Measurements from ENCODE around the gene FBXO10.

The FBXO10 gene

DNA sequence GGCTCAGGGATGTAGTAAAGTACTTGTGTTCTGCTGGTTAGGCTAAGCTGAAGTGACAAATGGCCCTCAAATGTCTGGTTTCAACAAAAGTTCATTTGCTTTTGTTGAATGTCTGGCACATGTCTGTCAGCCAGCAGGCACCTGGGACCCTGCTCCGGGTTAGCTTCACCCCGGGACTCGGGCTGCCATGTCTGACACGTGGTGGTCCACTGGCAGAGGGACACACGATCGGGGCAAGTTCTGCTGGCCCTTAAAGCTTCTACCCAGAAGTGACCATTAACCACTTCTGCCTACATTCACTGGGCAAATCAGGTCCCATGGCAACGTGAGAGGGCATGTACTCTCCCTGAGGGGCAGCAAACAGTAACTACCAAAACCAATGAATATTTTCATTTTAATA lies 66.6 kb downstream of the FBXO10 start:
- Histone ChIP-seq H3K4me1 (ENCODE audit: control insufficient read depth, insufficient read depth, low read length) (no peaks in the 10 kb centered on the region), H3K4me2 (ENCODE audit: low read length) (no peak overlapping the region), H3K36me3 (ENCODE audit: insufficient read depth, low read length) (peaks cover 45% of the 10 kb centered on the region), H3K9ac (ENCODE audit: low read depth, low read length) (no peak overlapping the region), H3K9me3 (replicated peaks; ENCODE audit: low read length) (no peaks in the 10 kb centered on the region), H3K27me3 (ENCODE audit: control insufficient read depth, insufficient read depth, low read length) (no peaks in the 10 kb centered on the region), H3K4me3 (ENCODE audit: low read length) (no peak overlapping the region)

DNA sequence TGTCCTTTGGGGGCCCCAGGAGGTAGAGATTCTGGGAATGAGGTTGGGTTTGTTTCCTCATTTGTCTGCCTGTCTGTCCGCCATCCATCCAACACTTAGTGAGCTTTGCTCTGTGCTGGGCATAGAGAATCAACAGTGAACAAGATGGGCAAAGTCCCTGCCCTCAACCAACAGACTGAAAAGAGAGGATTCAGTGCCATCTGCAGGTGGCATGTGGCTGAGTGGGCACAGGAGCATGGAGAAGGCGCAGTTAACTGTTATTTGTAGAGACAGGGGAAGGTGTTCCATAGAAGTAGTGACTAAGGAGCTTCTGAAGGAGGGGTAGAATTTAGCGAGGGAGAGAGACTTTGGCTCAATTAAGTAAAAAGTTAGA lies 67.4 kb downstream of the FBXO10 start:
- Histone ChIP-seq H3K4me3 (ENCODE audit: low read length) (no peak overlapping the region), H3K4me1 (ENCODE audit: control insufficient read depth, insufficient read depth, low read length) (no peaks in the 10 kb centered on the region), H3K4me2 (ENCODE audit: low read length) (no peak overlapping the region), H3K27me3 (ENCODE audit: control insufficient read depth, insufficient read depth, low read length) (no peaks in the 10 kb centered on the region), H3K9ac (ENCODE audit: low read depth, low read length) (no peak overlapping the region), H3K36me3 (ENCODE audit: insufficient read depth, low read length) (peaks cover 47% of the 10 kb centered on the region), H3K9me3 (replicated peaks; ENCODE audit: low read length) (no peaks in the 10 kb centered on the region)

DNA sequence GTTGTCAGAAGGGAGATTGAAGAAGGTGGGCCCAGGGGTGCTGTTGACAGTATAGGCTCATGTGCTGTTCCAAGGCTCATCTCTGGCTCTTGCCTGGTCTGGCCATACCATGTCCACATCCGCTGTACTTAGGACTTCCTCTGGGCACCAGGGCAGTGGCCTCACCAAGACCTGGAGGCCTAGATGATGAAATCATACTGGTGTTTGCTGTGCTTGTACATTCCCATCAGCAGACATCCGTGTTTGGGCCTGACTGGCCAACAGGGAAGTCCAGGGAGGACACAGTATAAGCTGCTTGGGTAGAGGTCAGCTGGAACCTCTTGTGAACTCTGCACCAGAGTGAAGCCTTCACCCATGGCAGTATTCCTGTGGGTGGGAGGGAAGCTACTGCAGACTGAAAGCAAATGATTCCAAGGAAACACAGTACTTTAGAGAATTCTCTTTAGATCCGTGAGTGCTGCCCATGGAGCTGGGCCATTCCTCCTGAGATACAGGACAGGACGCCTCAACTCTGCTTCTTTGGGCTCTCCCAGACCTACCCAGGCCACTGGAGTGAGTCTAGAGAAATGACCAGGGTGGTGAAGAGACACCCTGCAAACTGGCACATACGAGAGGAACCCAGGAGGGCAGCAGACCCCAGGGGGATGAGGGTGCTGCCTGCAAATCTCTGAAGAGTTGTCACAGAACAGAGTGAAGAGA lies 67.9 kb downstream of the FBXO10 start:
- no peak overlapping the region for H3K4me3 ChIP-seq (ENCODE audit: low read length)
- peaks cover 51% of the 10 kb centered on the region for H3K36me3 ChIP-seq (ENCODE audit: insufficient read depth, low read length)
- no peaks in the 10 kb centered on the region for H3K4me1 ChIP-seq (ENCODE audit: control insufficient read depth, insufficient read depth, low read length)
- H3K4me2 ChIP-seq (ENCODE audit: low read length): no peak overlapping the region
- H3K9me3 ChIP-seq (replicated peaks; ENCODE audit: low read length): no peaks in the 10 kb centered on the region
- no peaks in the 10 kb centered on the region for H3K27me3 ChIP-seq (ENCODE audit: control insufficient read depth, insufficient read depth, low read length)
- no peak overlapping the region for H3K9ac ChIP-seq (ENCODE audit: low read depth, low read length)

DNA sequence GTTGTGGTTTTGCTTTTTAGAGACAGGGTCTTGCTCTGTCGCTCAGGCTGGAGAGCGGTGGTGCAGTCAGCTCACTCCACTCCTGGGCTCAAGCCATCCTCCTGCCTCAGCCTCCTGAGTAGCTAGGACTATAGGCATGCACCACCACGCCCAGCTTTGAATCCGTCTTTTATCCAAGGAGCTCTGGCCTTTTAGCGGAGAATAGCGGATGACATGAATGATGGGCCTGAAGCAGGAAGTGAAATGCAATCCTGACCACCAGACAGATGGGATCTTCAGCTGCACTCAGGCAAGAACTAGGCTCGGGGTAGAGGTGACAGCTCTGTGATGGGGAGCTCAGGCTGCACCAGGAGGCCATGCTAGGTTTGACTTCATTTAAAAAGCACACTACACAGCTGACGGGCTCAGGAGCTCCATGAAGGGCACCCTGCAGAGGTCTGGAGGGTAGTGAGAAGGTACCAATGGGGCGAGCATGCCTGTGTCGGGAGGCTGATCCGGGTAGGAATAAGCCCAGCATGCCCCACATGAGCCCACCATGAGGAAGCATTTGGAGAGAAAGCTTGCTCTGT lies 68.5 kb downstream of the FBXO10 start:
- no peaks in the 10 kb centered on the region for H3K9me3 ChIP-seq (replicated peaks; ENCODE audit: low read length)
- peaks cover 56% of the 10 kb centered on the region for H3K36me3 ChIP-seq (ENCODE audit: insufficient read depth, low read length)
- no peaks in the 10 kb centered on the region for H3K4me1 ChIP-seq (ENCODE audit: control insufficient read depth, insufficient read depth, low read length)
- H3K4me2 ChIP-seq (ENCODE audit: low read length): no peak overlapping the region
- H3K4me3 ChIP-seq (ENCODE audit: low read length): no peak overlapping the region
- H3K9ac ChIP-seq (ENCODE audit: low read depth, low read length): no peak overlapping the region
- H3K27me3 ChIP-seq (ENCODE audit: control insufficient read depth, insufficient read depth, low read length): no peaks in the 10 kb centered on the region

DNA sequence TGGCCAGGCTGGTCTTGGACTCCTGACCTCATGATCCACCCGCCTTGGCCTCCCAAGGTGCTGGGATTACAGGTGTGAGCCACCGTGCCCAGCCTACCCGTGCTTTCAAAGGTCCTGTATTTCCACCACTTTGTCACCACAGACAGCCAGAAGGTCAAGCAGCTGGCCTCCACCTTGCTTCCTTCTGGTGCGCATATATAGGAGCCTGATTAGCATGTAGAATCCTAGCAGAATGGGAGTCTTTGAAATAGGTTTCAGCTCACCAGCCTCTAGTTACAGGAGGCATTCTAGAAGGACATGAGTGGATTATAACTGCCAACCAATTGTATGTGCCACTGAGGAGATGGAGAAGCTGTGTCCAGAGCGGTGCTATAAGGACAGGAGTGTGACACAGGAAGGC lies 71.6 kb downstream of the FBXO10 start:
- Histone ChIP-seq H3K4me2 (ENCODE audit: low read length) (no peak overlapping the region), H3K27me3 (ENCODE audit: control insufficient read depth, insufficient read depth, low read length) (no peaks in the 10 kb centered on the region), H3K4me1 (ENCODE audit: control insufficient read depth, insufficient read depth, low read length) (no peaks in the 10 kb centered on the region), H3K9ac (ENCODE audit: low read depth, low read length) (no peak overlapping the region), H3K4me3 (ENCODE audit: low read length) (no peak overlapping the region), H3K9me3 (replicated peaks; ENCODE audit: low read length) (no peaks in the 10 kb centered on the region), H3K36me3 (ENCODE audit: insufficient read depth, low read length) (peaks cover 66% of the 10 kb centered on the region)

DNA sequence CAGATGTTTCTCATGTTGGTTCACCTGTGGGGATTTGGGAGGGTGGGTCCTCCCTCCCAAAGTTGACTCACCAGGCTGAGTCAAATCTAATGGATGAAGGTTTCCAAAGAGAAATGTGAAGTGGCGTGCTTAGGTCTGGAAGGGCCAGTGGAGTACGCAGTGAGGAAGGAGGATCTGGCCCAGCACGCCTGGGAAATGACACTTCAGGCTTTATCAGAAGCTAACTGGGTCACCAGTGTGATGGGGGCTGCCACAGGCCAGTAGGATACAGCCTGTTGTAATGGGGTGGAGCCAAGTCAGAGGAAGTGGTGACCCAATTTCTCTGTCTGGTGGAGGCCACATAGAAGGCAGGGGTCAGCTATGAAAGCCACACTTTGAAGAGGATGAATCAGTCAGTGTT lies 72.4 kb downstream of the FBXO10 start:
- Histone ChIP-seq H3K9me3 (replicated peaks; ENCODE audit: low read length) (no peaks in the 10 kb centered on the region), H3K36me3 (ENCODE audit: insufficient read depth, low read length) (peaks cover 73% of the 10 kb centered on the region), H3K9ac (ENCODE audit: low read depth, low read length) (no peak overlapping the region), H3K4me1 (ENCODE audit: control insufficient read depth, insufficient read depth, low read length) (no peaks in the 10 kb centered on the region), H3K4me2 (ENCODE audit: low read length) (no peak overlapping the region), H3K4me3 (ENCODE audit: low read length) (no peak overlapping the region), H3K27me3 (ENCODE audit: control insufficient read depth, insufficient read depth, low read length) (no peaks in the 10 kb centered on the region)

DNA sequence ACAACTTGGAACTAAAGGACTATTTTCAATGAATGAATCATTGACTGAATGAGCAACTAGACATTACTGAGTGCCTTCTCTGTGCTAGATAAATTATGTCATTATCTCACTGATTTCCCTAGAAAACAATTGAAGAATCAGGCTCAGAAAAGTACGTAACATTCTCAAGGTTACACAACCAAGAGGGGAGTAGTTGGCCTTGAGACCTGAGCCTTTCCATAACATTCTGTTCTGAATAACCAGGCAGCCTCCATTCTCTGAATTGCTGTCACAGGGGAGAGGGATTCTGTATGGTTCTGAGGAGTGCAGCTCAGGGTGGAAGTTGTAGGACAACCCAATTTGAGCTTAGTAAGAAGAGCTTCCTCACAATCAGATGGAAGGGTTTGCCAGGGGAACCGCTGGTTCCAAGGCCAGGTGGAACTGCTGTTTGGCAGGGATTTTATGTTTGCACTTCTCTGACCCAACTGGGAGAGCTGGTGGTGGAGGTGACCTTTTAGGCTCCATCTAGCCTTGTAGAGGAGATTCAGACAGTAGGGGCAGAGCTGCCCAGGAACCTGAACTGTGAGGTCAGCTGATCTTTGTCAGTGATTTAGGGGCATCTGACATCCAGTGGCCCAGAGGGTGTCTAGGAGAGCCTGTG lies 74.1 kb downstream of the FBXO10 start:
- Histone ChIP-seq H3K4me2 (ENCODE audit: low read length) (no peak overlapping the region), H3K9me3 (replicated peaks; ENCODE audit: low read length) (no peaks in the 10 kb centered on the region), H3K36me3 (ENCODE audit: insufficient read depth, low read length) (peaks cover 78% of the 10 kb centered on the region), H3K27me3 (ENCODE audit: control insufficient read depth, insufficient read depth, low read length) (no peaks in the 10 kb centered on the region), H3K9ac (ENCODE audit: low read depth, low read length) (no peak overlapping the region), H3K4me1 (ENCODE audit: control insufficient read depth, insufficient read depth, low read length) (no peaks in the 10 kb centered on the region), H3K4me3 (ENCODE audit: low read length) (no peak overlapping the region)

DNA sequence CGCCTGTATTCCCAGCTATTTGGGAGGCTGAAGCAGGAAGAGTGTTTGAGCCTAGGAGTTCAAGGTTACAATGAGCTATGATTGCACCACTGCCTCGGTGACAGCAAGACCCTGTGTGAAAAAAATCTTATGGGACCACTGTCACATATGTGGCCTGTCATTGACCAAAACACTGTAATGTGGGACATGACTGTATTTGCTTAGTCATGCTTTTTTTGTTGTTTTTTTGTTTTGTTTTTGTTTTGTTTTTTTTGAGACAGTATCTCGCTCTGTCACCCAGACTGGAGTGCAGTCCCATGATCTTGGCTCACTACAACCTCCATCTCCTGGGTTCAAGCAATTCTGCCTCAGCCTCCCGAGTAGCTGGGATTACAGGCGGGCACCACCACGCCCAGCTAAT lies 76.9 kb downstream of the FBXO10 start:
- H3K4me2 ChIP-seq (ENCODE audit: low read length): no peak overlapping the region
- H3K4me3 ChIP-seq (ENCODE audit: low read length): no peak overlapping the region
- no peaks in the 10 kb centered on the region for H3K4me1 ChIP-seq (ENCODE audit: control insufficient read depth, insufficient read depth, low read length)
- peaks cover 86% of the 10 kb centered on the region for H3K36me3 ChIP-seq (ENCODE audit: insufficient read depth, low read length)
- H3K9ac ChIP-seq (ENCODE audit: low read depth, low read length): no peak overlapping the region
- no peaks in the 10 kb centered on the region for H3K27me3 ChIP-seq (ENCODE audit: control insufficient read depth, insufficient read depth, low read length)
- H3K9me3 ChIP-seq (replicated peaks; ENCODE audit: low read length): no peaks in the 10 kb centered on the region

DNA sequence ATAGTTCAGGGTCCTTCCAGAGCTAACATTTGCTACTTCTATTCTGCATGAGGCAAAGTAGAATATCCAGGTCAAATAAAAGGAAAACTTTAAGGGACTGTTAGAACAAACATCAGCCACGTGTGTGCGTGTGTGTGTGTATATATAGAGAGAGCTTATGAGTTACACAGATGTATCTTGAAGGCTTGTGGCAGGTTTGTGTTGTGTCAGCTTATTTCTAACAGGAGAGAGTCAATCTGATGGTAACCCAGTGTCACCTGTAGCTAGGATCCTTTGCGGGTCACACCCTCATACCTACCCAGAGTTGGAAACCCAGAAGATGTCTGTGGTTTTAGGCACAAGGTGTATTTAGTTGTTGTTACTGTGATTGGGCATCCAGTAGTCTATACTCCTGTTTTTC lies 77.7 kb downstream of the FBXO10 start:
- H3K27me3 ChIP-seq (ENCODE audit: control insufficient read depth, insufficient read depth, low read length): no peaks in the 10 kb centered on the region
- no peaks in the 10 kb centered on the region for H3K9me3 ChIP-seq (replicated peaks; ENCODE audit: low read length)
- H3K4me1 ChIP-seq (ENCODE audit: control insufficient read depth, insufficient read depth, low read length): no peaks in the 10 kb centered on the region
- peaks cover 89% of the 10 kb centered on the region for H3K36me3 ChIP-seq (ENCODE audit: insufficient read depth, low read length)
- H3K4me2 ChIP-seq (ENCODE audit: low read length): no peak overlapping the region
- H3K9ac ChIP-seq (ENCODE audit: low read depth, low read length): no peak overlapping the region
- no peak overlapping the region for H3K4me3 ChIP-seq (ENCODE audit: low read length)

DNA sequence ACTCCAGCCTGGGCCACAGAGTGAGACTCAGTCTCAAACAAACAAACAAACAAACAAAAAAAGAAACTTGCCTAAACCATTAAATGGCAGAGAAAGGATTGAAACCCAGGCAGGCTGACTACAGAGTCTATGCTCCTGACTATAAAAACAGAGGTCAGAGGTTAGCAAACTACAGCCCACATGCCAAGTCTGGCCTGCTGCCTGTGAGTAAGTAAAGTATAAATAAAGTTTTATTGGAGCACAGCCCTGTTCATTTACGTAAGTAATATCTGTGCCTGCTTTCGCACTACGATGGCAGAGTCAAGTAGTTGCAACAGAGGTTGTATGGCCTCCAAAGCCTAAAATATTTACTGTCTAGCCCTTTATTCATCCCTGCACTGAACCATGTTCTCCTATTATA lies 78.9 kb downstream of the FBXO10 start:
- Histone ChIP-seq H3K4me3 (ENCODE audit: low read length) (no peak overlapping the region), H3K36me3 (ENCODE audit: insufficient read depth, low read length) (peaks cover 88% of the 10 kb centered on the region), H3K4me1 (ENCODE audit: control insufficient read depth, insufficient read depth, low read length) (no peaks in the 10 kb centered on the region), H3K4me2 (ENCODE audit: low read length) (no peak overlapping the region), H3K9ac (ENCODE audit: low read depth, low read length) (no peak overlapping the region), H3K9me3 (replicated peaks; ENCODE audit: low read length) (no peaks in the 10 kb centered on the region), H3K27me3 (ENCODE audit: control insufficient read depth, insufficient read depth, low read length) (no peaks in the 10 kb centered on the region)

DNA sequence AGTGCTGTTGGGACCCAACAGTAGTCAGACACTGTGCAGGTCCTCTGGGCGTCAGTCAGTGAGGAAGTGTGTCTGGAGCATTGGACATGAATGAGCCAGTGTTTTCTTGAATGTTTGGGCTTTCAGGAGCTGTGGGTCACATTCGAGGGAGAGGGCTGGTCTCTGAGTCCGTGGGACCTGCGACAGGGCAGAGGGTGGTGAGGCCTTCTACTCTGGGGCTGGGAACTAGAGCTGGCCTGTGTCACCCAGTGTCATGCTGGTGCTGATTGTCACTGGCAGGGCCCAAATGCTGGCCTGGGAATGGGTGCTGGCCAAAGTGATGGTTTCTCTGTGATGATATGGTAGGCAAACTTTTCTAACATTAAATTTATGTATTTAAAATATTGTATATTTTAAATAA lies 80.2 kb downstream of the FBXO10 start:
- H3K4me2 ChIP-seq (ENCODE audit: low read length): no peak overlapping the region
- no peaks in the 10 kb centered on the region for H3K9me3 ChIP-seq (replicated peaks; ENCODE audit: low read length)
- H3K27me3 ChIP-seq (ENCODE audit: control insufficient read depth, insufficient read depth, low read length): no peaks in the 10 kb centered on the region
- no peaks in the 10 kb centered on the region for H3K4me1 ChIP-seq (ENCODE audit: control insufficient read depth, insufficient read depth, low read length)
- H3K36me3 ChIP-seq (ENCODE audit: insufficient read depth, low read length): peaks cover 83% of the 10 kb centered on the region
- H3K4me3 ChIP-seq (ENCODE audit: low read length): no peak overlapping the region
- no peak overlapping the region for H3K9ac ChIP-seq (ENCODE audit: low read depth, low read length)

DNA sequence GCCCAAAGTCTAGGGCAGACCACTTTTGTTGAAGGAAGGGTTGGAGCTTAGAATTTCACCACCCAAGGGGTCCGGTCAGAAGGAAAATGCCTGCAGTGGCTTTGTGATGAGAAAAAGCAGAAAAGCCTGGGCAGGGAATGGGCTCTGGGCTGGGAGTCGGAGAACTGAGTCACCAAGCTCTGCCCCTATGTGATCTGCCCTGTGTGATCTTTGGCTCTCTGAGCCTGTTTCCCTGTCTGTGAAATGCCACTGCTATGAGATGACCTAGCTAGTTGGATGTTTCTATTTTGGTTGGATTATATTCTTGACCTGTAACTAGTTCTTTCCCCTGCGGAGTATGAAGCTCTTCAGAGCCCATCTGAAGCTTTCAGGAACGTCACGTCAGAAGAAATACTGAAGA lies 80.6 kb downstream of the FBXO10 start:
- Histone ChIP-seq H3K27me3 (ENCODE audit: control insufficient read depth, insufficient read depth, low read length) (no peaks in the 10 kb centered on the region), H3K9ac (ENCODE audit: low read depth, low read length) (no peak overlapping the region), H3K9me3 (replicated peaks; ENCODE audit: low read length) (no peaks in the 10 kb centered on the region), H3K36me3 (ENCODE audit: insufficient read depth, low read length) (peaks cover 79% of the 10 kb centered on the region), H3K4me1 (ENCODE audit: control insufficient read depth, insufficient read depth, low read length) (no peaks in the 10 kb centered on the region), H3K4me2 (ENCODE audit: low read length) (no peak overlapping the region), H3K4me3 (ENCODE audit: low read length) (no peak overlapping the region)
